GM19397 (cell line): Measurements from ENCODE around the gene HOXB3.

Source experiments
- ATAC-seq: cut with Tn5 transposase; IDR thresholded peaks from one replicate; pipeline ENCODE4 v1.9.1; 2021; ENCODE audit warnings: mild to moderate bottlenecking, moderate library complexity; ENCODE audit not compliant: unreplicated experiment

Gene HOXB3

DNA sequence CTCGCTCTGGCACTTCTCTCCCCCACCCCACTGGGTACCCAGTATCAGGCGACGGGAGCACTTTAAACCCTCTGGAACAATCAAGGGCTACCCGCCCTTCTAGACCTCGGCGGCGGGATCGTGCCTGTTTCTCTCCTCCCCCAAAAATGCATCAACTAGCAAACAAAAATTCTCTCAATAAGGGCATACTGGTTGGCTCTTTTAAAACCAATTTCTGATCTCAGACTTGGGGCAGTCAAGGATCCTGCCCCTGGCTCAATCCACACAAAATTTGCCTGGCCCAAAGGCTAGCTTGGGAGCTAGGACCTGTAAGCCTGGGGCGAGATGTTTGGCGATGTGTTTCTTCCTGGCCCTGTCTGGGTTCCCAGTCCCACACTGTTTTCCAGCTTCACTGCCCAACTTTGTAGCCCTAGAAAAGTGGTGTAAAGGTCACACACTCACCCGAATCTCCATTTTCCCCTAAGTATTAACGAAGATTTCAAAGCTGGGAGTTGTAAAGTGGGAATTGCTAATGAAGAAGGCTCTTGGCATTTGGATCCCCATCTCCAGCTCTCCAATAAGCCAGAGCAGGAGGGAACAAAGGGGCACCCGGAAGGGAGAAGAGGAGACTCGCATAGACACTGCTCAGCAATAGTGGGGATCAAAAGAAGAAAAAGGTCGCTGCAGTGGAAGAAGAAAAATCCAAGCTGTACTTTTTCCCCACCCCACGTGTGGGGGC, 30.8 kb downstream of the HOXB3 start:
- no peak for ATAC-seq

DNA sequence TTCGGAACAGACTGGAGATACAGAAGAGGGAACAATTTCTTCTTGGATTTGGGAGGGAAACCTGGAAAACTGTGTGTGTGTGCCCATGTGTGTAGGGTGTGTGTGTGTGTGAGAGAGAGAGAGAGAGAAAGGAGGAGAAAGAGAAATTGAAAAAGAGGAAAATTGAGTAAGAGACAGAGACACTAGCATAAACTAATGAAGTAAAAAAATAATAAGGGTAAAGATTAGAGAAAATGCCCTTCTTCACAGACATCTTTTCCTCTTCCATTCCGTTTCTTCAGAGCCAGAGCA, 31.3 kb downstream of the HOXB3 start:
- no peak for ATAC-seq

DNA sequence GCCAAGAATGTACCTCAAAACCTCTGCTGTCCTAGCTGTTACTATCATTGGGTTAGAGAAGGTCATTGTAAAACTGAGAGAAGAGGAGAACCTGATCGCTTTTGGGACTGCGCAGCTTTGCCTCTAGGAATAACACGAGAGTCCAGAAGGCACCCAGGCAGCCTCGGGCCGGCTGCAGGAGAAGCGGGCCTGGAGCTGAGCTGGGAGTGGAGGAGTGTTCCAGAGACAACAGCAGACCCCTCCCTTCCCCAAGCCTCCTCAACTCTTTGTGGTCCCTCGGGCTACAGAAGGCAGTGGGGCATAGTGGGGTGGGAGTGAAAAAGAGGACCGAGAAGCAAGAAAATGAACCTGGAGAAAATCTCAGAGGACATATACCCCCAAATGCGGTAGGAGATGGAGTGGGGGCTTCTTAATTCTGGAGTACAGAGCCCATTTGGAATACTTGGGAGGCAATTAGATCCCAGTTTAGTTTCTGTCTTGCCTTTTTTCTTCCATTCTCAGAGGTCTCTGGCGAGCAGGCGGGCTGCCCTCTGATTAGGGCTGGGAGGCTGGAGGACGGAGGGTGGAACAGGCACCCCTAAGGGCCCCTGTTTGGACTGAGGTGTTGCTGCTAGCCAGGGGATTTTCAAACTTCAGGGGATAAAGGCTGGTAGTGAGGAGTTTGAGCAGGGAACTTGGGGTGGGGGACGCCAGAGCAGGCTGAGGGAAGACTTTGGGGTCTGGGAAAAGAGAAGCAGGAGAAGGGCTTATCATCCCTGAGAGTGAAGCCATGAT, 31.8 kb downstream of the HOXB3 start:
- ATAC-seq: no peak

DNA sequence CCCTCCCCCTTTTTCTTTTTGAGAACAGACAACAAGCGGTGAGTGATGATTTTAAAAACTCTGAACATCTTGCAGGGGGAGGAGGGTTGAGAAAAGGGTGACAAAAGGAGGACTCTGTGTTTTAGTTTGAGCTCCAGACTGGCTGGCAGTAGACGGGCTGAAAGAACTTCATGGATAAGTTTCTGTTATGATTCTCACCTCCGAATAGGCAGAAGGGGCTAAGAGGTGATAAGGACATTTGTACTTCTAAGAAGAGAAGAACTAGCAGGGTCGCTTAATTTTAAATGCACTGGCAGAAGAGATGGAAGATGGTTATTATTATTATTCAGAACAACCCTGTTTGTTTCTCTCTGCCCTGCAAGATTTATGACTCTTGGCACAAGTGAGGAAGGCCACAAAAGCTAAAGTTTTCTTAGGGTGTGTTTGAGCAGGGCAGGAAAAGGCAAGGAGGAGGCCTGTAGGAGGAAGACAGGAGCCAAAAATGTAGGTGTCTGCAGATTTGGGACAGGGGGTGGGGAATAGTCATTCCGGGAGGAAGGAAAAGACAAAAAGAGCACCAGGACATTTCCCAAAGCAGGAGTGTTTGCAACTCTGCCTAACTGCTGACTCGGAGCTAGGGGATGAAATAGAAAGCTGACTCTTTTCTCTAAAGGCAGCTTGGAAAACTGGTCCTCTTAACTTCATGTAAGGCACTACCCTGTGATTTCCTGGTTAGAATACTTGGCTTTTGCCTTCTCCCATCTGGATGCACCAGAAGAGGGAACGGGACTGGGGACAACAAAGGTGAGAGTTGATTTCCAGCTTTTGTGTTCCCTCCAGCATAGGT, 33.3 kb downstream of the HOXB3 start:
- ATAC-seq: no peak

DNA sequence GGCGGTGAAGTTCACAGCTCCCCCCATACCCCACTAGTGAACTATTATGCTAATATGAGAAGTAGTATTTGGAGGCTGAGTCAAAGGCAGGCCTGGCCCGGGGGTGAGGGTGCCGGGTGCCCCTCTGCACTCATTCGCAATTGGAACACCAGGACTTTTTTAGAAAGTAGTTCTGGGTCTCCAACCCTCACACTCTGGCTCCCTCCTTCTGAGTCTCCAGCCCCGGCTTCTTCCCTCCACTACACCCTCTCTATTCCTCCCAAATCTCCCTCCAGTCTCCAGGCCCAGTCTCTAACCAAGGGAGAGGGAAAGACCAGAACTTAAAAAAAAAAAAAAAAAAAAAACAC, 33.8 kb downstream of the HOXB3 start:
- no peak for ATAC-seq

DNA sequence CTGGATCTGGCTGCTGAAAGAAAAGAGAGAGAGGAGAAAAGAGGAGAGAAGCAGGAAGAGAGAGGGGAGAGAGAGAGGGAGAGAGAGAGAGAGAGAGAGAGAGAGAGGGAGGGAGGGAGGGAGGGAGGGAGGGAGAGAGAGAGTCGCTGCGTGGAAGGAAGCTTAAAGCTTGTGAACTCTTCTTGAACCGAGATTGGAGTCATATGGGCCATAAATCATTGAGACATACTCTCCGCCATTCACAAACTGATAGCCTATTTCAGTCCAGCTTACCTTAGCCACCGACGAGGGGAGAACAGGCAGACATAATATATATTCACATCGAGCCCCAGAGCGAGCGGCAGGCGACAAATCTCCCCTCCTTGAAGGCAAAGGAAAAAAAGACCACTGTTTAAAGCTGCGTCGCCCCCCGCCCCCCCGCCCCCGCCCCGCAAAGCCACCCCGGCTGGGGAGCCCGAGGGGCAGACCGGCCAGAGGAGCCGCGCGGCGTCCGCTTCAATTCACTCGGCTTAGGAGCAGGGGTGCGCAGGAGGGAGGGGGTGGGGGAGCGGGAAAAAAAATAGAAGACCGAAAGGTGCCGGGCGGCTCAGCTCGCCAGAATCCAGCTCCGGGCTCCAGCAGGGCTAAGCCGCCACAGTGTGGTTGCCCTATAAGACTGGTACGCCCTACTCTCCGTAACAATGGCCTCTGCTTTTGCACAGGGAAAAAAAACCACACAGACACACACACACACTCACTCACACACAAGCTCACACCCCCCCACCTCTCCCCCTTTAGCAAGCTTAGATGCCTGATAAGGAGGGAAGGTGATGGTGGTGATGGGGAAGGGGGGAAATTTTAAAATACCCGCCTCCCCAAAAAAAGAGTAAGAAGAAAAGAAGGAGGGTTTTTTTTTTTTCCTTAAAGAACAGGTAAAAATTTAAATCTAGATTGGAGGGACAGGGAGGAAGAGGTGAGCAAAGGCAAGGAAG, 34.5 kb downstream of the HOXB3 start:
- ATAC-seq: no peak

DNA sequence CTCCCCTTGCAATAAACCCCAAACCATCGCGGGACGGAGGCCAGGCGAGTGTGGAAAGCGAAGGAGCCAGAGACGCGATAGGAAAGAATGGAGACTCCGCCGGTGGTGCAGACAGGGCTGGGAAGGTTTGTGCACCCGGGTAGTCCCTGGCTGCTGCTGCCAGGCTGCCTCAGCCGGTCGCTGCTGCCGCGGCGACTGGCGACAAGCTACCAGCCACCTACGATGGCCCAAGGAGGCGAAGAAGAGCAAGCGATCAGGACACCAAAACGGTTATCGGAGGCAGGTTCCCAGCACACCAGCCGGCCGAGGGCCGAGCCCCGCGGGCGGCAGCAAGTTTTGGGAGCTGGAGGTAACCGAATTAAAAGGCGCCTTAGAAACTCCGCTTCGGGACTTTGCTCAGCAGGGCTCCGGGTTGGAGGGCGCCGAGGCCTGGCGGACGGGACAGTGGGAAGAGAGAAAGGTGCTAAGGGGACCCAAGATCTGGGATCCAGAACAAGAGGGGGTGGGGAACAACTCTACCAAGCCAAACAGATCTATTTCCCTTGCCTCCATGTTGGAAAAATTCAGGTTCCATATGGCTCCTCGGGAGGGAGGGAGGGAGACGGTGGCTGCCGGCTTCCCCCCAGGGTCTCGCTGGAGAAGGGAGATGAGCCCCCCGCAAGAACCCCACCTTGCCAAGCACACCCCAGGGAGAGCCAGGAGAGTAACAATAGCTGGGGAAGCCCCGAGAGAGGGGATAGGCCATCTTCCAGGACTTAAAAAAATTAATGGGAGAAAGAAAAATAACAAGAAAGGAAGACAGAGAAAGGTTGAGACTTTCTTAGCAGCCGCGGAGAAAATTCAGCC, 35.4 kb downstream of the HOXB3 start:
- no peak for ATAC-seq

DNA sequence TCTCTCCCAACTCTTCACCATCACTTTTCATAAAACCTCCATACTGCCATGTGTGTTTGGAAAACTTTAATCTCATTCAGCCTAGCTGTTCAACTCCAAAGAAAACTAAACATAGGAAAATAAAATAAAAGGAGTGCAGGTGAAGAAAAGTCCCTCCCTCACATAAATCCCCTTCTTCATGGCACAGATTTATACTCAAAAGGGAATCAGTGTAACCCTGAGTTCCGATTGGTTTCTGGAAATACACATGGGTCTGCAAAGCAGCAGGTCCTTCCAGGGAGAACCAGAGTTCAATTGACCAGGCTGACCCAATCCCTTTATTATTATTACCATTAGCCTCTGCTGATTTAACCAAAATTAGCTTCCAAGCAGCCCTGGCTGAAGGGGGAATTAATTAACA, 36.2 kb downstream of the HOXB3 start:
- no peak for ATAC-seq

DNA sequence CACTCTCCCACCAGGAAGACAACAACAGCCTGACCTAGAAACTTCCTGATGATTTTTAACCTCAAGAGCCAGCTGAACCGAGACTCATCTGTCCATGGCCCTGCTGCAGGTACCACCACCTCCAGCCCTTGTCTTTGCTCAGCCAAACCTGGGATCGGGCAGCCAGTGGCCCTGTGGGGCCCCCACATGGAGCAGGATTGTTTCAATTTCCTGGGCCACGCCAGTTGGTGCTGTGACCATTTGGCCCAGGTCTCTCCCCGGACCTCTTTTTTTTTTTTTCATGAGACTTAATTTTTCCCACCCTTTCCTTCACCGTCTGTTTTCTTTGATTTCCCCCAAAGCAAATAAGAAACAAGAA, 36.9 kb downstream of the HOXB3 start:
- no peak for ATAC-seq

DNA sequence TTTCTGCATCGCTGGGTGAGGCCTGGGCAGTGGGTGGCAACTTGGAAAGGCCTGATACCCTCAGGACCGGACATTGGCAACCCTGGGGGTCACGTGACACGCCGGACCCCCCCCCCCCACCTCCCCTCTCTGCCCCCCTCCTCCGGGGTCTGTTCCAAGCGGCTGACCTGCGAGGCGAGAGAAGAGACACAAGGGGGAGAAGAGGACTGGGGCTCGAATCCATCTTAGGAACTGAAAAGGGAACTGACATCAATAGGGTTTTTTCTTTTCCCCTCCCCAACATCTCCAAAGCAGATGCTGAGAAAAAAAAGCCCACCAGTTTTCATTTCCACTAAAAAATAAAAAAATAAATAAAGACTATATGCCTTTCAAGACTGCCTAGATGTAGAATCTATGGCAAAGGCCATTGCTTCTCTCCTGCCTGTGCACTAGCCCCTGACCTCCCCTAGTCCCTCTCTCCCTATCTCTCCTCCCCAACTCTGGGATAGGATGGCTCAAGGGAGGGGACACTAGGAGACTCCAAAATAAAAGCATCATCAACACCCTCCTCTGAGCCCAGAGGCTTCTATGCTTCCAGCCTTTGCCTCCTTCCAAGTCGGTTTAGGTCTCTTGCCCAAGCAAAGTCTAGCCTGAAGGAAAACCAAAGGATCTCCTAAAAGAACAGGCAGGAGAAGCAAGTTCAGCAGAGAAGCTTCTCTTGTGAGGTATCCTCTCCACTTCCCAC, 37.4 kb downstream of the HOXB3 start:
- ATAC-seq: no peak

DNA sequence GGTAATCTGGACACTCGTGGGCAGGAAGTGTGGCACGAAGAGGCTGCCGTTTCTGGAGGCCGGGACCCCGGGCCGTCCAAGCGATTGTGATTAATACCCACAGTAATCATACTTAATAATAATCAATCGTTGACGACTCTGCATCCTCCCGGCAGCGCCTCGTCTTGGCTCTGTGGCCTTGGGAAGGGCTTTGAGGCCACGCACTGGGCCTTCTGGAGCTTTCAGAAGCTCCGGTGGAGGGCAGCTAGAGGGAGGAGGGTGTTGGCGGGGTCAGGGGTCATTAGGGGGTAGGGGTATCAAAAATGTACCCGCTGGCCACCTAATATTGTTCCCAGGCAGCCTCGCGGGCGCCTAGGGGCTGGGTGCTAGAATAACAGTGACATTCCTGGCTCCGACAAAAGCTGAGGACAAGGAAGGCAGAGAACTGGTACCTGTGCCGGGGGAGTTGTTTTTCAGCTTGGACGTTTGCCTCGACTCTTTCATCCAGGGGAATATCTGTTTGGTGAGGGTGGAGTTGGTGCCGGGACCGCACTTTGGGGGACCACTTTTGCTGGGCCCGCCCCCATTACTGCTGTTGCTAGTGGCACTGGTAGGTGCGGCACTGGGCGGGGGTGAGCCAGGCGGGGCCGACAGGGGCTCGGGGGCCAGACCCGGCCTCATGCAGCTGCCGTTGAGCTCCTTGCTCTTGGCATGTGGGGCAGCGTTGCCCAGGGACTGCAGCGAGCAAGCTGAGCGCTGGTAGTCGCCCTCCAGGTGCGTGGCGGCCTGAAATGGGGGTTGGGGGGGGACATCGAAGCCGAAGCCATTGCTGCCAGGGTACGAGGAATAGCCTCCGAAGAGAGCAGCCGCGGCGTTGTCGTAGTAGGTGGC, 38.2 kb downstream of the HOXB3 start:
- ATAC-seq: no peak

DNA sequence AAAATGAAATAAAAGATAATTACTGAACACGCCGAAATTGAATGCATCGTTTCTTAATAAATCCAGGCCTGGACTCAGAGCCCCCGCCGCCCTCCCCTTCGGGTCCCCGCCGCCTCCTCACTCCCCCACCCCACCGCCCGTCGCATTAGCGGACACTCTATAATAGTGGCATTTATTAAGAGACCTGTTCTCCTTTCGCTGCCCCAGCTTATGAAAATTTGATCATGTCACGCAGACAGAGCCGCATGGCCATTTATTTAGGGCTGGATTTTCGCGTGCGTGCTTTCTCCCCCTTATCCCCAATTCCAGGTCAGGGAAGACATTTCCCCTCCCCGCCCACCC, 38.9 kb downstream of the HOXB3 start:
- ATAC-seq: no peak

DNA sequence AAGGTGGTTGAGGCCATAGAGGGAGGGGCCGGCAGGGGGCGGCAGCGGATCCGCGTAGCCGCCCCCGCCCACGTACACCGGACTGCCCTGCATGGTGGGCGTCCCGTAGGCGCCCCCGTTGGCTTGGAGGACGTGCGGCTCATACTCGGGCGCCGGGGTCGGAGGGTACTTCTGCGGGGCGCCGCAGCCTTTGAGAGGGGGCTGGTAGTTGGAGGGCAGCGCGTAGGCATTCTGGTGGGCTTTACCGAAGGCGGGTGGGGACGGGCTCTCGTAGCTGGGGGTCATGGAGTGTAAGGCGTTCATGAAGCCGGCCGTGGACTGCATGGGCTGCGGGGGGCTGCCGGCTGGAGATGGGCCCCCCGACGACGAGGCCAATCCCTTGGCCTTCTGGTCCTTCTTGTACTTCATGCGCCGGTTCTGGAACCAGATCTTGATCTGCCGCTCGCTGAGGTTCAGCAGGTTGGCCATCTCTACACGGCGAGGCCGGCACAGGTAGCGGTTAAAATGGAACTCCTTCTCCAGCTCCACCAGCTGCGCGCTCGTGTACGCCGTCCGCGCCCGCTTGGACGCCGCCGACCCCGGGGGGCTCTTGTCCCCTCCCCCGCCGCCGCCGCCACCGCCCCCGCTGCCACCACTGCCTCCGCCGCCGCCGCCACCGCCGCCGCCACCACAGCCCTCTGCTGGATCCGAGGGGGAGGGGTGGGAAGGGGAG, 39.4 kb downstream of the HOXB3 start:
- ATAC-seq: no peak

DNA sequence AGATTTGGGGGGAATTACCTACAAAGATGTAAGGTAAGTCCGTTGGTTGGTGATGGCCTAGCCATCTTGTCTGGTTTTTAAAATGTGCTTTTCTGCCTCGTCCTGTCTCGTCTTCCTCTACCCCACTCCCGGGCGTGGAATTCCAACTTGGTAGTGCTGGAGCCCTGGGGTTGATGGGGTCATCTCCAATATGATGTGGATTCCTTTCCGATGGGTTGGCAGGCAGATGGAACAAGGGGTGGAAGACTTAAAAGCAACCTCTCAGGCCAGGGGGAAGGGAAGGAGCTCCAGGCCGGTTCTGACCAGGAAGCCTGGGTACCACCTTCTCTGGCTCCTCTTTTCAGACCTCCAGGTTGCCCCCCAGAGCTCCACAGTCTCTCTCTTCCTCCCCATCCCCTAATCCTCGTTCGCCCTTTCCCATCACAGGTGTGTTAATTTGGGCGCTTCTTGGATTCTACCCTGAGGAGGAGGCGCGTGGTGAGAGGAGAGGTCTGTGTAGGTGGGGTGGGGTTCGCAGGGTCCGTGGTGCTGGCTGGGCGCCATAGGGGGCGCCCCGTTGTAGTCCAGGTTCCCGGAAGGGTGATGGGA, 40.0 kb downstream of the HOXB3 start:
- no peak for ATAC-seq

DNA sequence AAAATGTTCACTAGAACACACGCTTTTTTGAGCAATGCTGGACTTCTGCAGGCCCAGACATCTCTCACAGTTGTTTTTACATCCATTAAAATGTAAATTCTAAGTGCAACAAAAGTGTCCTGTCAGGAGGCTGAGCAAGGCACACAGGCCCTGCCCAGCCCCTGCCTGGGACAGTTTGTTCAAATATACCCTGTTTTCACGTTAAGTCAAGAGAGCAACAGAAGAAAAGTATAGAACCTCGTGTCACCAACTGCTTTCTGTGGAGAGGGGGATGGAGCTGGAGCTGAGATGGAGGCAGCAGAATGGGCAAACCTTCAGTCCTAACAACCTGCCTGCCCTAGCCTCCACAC, 40.8 kb downstream of the HOXB3 start:
- ATAC-seq: no peak

DNA sequence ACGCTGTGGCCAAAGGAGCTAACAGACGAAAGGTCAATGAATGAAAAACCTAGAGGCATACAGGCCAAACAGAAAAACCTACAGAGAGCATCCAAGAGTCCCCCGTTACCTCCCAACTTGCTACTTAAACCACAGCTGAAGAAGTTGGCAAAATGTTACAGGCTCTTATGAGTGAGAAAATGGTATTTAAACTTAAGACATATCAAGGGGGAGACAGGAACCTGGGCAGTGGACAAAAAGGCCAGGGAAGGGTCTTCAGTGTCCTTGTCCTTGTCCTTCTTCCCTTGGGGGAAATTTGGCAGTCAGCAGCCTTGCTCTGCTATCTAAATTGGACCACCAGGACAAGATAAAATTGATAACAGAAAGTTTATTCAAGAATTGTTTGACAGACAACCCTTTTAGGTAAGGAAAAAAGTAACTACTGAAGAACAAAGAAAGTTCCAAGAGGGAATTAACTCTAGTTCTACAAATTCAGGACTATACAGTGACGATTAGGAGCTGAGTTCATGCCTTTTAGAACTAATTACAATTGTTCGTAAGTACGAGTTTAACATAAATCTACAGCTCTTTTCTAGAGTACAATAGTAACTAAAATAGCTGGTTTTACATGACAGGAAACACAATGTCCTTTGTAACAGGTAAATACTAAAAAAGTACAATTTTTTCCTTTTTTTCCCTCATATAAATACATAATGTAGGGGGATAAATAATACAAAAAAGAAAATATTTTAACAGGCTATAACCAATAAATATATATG, 41.3 kb downstream of the HOXB3 start:
- ATAC-seq: no peak
